Measurements from ENCODE around the gene CTDP1. TPM values are rescaled to one million over a fixed set of nuclear protein-coding genes. Genes with fewer than 3 reads are reported as not detected.

The CTDP1 gene
- total RNA-seq, 1 experiment from 2014 or later: 14.7 TPM

- no peak for DNase-seq (ENCODE audit: low read depth)
- in situ Hi-C loops (cut with HindIII; ENCODE audit: low pct_unique_long_range_greater_than_20kb, low sequenced_read_pairs): no loop called here
Observed at GRCh38 chr18:79765491-79766245, 86.1 kb downstream of the CTDP1 start.

- in situ Hi-C loops (cut with HindIII; ENCODE audit: low pct_unique_long_range_greater_than_20kb, low sequenced_read_pairs): no loop called here
- DNase-seq (ENCODE audit: low read depth): no peak
Observed at GRCh38 chr18:79766308-79766707, 86.7 kb downstream of the CTDP1 start.

- in situ Hi-C loops (cut with HindIII; ENCODE audit: low pct_unique_long_range_greater_than_20kb, low sequenced_read_pairs): no loop called here
- no peak for DNase-seq (ENCODE audit: low read depth)
Observed at GRCh38 chr18:79768745-79769144, 89.1 kb downstream of the CTDP1 start.

- no peak for DNase-seq (ENCODE audit: low read depth)
- in situ Hi-C loops (cut with HindIII; ENCODE audit: low pct_unique_long_range_greater_than_20kb, low sequenced_read_pairs): no loop called here
Observed at GRCh38 chr18:79769698-79770500, 90.3 kb downstream of the CTDP1 start.

GRCh38 chr18:79770501-79770815 is 90.9 kb downstream of the CTDP1 start:
- DNase-seq (ENCODE audit: low read depth): no peak
- in situ Hi-C loops (cut with HindIII; ENCODE audit: low pct_unique_long_range_greater_than_20kb, low sequenced_read_pairs): no loop called here

- in situ Hi-C loops (cut with HindIII; ENCODE audit: low pct_unique_long_range_greater_than_20kb, low sequenced_read_pairs): no loop called here
- no peak for DNase-seq (ENCODE audit: low read depth)
Observed at GRCh38 chr18:79770826-79771225, 91.2 kb downstream of the CTDP1 start.

GRCh38 chr18:79771446-79772107 is 92.0 kb downstream of the CTDP1 start:
- no peak for DNase-seq (ENCODE audit: low read depth)
- in situ Hi-C loops (cut with HindIII; ENCODE audit: low pct_unique_long_range_greater_than_20kb, low sequenced_read_pairs): no loop called here

GRCh38 chr18:79772108-79772864 is 92.7 kb downstream of the CTDP1 start:
- no peak for DNase-seq (ENCODE audit: low read depth)
- in situ Hi-C loops (cut with HindIII; ENCODE audit: low pct_unique_long_range_greater_than_20kb, low sequenced_read_pairs): no loop called here

- DNase-seq (ENCODE audit: low read depth): no peak
- in situ Hi-C loops (cut with HindIII; ENCODE audit: low pct_unique_long_range_greater_than_20kb, low sequenced_read_pairs): no loop called here
Observed at GRCh38 chr18:79772865-79773696, 93.5 kb downstream of the CTDP1 start.

- no peak for DNase-seq (ENCODE audit: low read depth)
- in situ Hi-C loops (cut with HindIII; ENCODE audit: low pct_unique_long_range_greater_than_20kb, low sequenced_read_pairs): no loop called here
Observed at GRCh38 chr18:79774111-79774510, 94.5 kb downstream of the CTDP1 start.

GRCh38 chr18:79775441-79776221 is 96.0 kb downstream of the CTDP1 start:
- in situ Hi-C loops (cut with HindIII; ENCODE audit: low pct_unique_long_range_greater_than_20kb, low sequenced_read_pairs): no loop called here
- no peak for DNase-seq (ENCODE audit: low read depth)

GRCh38 chr18:79776674-79777073 is 97.1 kb downstream of the CTDP1 start:
- DNase-seq (ENCODE audit: low read depth): no peak
- in situ Hi-C loops (cut with HindIII; ENCODE audit: low pct_unique_long_range_greater_than_20kb, low sequenced_read_pairs): no loop called here

GRCh38 chr18:79778291-79778791 is 98.7 kb downstream of the CTDP1 start:
- in situ Hi-C loops (cut with HindIII; ENCODE audit: low pct_unique_long_range_greater_than_20kb, low sequenced_read_pairs): no loop called here
- DNase-seq (ENCODE audit: low read depth): no peak

GRCh38 chr18:79779021-79779699 is 99.6 kb downstream of the CTDP1 start:
- in situ Hi-C loops (cut with HindIII; ENCODE audit: low pct_unique_long_range_greater_than_20kb, low sequenced_read_pairs): no loop called here
- no peak for DNase-seq (ENCODE audit: low read depth)

- in situ Hi-C loops (cut with HindIII; ENCODE audit: low pct_unique_long_range_greater_than_20kb, low sequenced_read_pairs): no loop called here
- DNase-seq (ENCODE audit: low read depth): no peak
Observed at GRCh38 chr18:79779700-79780190, 100.1 kb downstream of the CTDP1 start.

GRCh38 chr18:79780547-79780946 is 100.9 kb downstream of the CTDP1 start:
- no peak for DNase-seq (ENCODE audit: low read depth)
- in situ Hi-C loops (cut with HindIII; ENCODE audit: low pct_unique_long_range_greater_than_20kb, low sequenced_read_pairs): no loop called here

All from Caki2 (cell line).